ENCODE data around the gene DOCK1. TPM values are rescaled to one million over a fixed set of nuclear protein-coding genes. Genes with fewer than 3 reads are reported as not detected.

DOCK1 gene
- total and polyA plus RNA-seq, 8 donors, result 46.4 to 77.7 (median 71.3) TPM

DNA sequence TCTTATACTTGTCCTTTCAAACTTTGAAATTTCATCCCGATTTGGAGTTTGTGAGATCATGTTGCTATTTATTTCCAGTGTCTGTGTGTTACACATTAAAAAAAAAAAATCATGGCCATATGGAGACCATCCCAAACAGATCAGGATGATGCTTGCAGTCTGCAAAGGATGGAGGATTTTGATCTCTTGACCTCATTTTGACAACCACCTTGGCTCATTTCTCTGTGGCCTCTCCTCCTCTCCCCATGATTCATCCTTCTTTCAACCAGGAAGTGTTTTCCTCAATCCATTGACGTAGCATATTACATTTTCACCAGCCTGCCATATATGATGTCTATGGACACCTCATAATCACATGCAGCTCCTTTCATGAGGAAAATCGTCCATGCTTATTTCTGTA lies 360.1 kb downstream of the DOCK1 start:
- no peak for TF ChIP-seq CTCF (IDR thresholded peaks at IDR 0.05)
- Histone ChIP-seq H3K36me3 (no peaks in the 10 kb centered on the region), H3K9me3 (no peaks in the 10 kb centered on the region), H3K4me1 (no peaks in the 10 kb centered on the region), H3K27me3 (no peaks in the 10 kb centered on the region), H3K4me3 (no peak overlapping the region), H3K27ac (no peak overlapping the region)
- DNase-seq, result no peak
- no peak for ATAC-seq
- intact Hi-C loops (cut with DNase I), result no loop called here

- no peaks in the 10 kb centered on the region for H3K27me3 ChIP-seq
- H3K27ac ChIP-seq, result no peak overlapping the region
- no peak overlapping the region for H3K4me3 ChIP-seq
- intact Hi-C loops (cut with DNase I), result no loop called here
- DNase-seq (no peak), ATAC-seq (peak; percentile 68)
- no peak for TF ChIP-seq CTCF (IDR thresholded peaks at IDR 0.05)
- no peaks in the 10 kb centered on the region for H3K36me3 ChIP-seq
- H3K9me3 ChIP-seq, result no peaks in the 10 kb centered on the region
- no peaks in the 10 kb centered on the region for H3K4me1 ChIP-seq
Observed at GRCh38 chr10:127266431-127266830, 361.2 kb downstream of the DOCK1 start.

GRCh38 chr10:127267442-127267841 lies 362.2 kb downstream of the DOCK1 start:
- intact Hi-C loops (cut with DNase I), result no loop called here
- DNase-seq (peak in 1 of 4 donors; percentile 42), ATAC-seq (peak; percentile 63)
- no peak overlapping the region for H3K27ac ChIP-seq
- no peaks in the 10 kb centered on the region for H3K27me3 ChIP-seq
- H3K4me1 ChIP-seq, result no peaks in the 10 kb centered on the region
- H3K36me3 ChIP-seq, result peaks cover 0 to 6% of the 10 kb centered on the region in 2 donors
- no peak for TF ChIP-seq CTCF (IDR thresholded peaks at IDR 0.05)
- no peak overlapping the region for H3K4me3 ChIP-seq
- no peaks in the 10 kb centered on the region for H3K9me3 ChIP-seq

- Histone ChIP-seq H3K27ac (no peak overlapping the region), H3K27me3 (no peaks in the 10 kb centered on the region), H3K4me3 (no peak overlapping the region), H3K4me1 (no peaks in the 10 kb centered on the region), H3K36me3 (peaks cover 0 to 7% of the 10 kb centered on the region in 2 donors), H3K9me3 (no peaks in the 10 kb centered on the region)
- DNase-seq (no peak), ATAC-seq (no peak)
- intact Hi-C loops (cut with DNase I), result no loop called here
- no peak for TF ChIP-seq CTCF (IDR thresholded peaks at IDR 0.05)
Observed at GRCh38 chr10:127272076-127272475, 366.8 kb downstream of the DOCK1 start.

GRCh38 chr10:127275272-127275671 lies 370.0 kb downstream of the DOCK1 start:
- TF ChIP-seq CTCF (IDR thresholded peaks at IDR 0.05), result no peak
- ATAC-seq, result no peak

More at GRCh38 chr10:127275272-127275671, 370.0 kb downstream of the DOCK1 start:
- no peak for DNase-seq
- peaks cover 0 to 7% of the 10 kb centered on the region in 2 donors for H3K36me3 ChIP-seq
- intact Hi-C loops (cut with DNase I), result no loop called here
- no peak overlapping the region for H3K4me3 ChIP-seq
- H3K9me3 ChIP-seq, result no peaks in the 10 kb centered on the region
- H3K27ac ChIP-seq, result no peak overlapping the region
- no peaks in the 10 kb centered on the region for H3K27me3 ChIP-seq
- H3K4me1 ChIP-seq, result peaks cover 3 to 6% of the 10 kb centered on the region in 2 donors
